HG03097 (cell line): ENCODE data around the gene CYP4F12.

Experiments used
- ATAC-seq: cut with Tn5 transposase; IDR thresholded peaks from one replicate; pipeline ENCODE4 v1.9.1; 2021; ENCODE audit not compliant: unreplicated experiment, low FRiP score

CYP4F12 gene, protein sequence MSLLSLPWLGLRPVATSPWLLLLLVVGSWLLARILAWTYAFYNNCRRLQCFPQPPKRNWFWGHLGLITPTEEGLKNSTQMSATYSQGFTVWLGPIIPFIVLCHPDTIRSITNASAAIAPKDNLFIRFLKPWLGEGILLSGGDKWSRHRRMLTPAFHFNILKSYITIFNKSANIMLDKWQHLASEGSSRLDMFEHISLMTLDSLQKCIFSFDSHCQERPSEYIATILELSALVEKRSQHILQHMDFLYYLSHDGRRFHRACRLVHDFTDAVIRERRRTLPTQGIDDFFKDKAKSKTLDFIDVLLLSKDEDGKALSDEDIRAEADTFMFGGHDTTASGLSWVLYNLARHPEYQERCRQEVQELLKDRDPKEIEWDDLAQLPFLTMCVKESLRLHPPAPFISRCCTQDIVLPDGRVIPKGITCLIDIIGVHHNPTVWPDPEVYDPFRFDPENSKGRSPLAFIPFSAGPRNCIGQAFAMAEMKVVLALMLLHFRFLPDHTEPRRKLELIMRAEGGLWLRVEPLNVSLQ

DNA sequence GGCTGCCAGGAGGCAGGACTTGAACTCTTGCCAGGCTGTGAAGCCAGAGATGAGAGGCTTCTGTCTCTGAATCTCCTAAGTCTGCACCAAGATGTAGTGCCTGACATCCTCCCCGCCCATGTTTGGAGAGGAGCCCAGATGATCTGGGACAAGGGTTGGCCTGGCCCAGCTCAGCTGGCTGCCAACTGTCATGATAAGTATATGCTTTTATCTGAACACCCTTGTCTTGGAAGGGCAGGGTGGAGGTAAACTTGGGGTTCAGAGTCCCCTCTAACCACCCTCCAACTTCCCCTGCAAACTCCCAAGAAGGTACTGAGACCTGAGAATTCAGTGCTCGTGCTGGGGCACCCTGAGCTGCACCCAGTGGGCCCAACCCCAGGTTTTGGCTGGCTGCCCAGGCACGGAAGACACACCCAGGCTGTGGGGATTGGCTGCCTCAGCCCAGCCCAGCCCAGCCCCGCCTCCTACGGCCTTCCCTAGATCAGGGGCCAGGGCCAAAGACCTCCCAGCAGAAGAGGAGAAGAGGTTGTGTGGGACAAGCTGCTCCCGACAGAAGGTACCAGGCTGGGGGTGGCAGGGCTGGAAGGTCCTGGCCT, at the start of gene CYP4F12:
Gene CYP4F12, plus strand, starts transcription at position 508 of the 596 bp plus-strand sequence. CDS start 443 bp downstream, outside the sequence.
- ATAC-seq: no peak

DNA sequence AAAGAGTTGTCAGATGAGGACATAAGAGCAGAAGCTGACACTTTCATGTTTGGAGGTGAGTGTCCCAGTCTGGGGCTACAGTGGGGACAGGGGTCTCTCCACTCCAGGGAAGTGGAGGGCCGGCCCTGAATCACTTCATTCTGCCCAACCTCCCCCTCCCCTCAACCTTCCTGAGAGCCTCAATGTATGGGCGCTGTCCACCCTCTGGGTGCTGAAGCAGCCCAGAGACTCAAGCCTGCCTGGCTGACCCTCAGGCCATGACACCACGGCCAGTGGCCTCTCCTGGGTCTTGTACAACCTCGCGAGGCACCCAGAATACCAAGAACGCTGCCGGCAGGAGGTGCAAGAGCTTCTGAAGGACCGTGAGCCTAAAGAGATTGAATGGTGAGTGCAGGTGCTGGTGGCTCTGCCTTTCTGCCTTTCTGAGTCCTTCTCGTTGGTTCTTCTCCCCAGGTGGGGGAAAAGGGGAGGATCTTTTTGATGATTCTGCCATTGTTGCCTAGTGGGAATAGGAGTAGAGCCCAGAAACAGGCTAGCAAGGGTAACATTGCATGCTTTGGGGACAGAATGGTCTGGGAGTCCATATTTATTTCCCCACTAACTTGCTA, 49.1 kb upstream of the CYP4F12 start:
- ATAC-seq: no peak

DNA sequence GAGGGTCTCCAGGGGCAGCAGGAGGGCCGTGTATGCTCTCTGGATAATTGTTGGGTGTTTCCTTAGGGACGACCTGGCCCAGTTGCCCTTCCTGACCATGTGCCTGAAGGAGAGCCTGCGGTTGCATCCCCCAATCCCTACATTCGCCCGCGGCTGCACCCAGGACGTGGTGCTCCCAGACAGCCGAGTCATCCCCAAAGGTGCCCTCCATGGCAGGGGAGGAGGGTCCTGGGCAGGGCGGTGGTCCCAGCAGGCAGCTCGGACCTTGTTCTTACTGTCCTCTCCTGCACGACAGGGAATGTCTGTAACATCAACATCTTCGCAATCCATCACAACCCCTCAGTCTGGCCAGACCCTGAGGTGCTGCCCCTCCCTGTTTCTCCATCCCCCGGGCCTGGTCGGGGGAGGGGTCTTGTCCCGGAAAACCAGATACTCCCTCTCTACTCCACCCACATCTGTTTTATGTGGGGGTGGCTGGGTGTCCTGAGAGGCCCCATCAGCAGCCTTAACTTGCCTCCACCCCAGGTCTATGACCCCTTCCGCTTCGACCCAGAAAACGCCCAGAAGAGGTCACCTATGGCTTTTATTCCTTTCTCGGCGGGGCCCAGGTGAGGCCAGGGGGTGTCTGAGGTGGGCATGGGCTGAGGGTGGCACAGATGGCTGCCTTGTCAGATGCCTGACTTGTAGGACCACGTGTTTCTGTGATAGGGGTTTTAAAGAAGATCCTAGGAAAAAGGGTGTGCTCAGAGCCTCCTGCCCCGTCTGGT, 44.5 kb upstream of the CYP4F12 start:
- ATAC-seq: no peak

DNA sequence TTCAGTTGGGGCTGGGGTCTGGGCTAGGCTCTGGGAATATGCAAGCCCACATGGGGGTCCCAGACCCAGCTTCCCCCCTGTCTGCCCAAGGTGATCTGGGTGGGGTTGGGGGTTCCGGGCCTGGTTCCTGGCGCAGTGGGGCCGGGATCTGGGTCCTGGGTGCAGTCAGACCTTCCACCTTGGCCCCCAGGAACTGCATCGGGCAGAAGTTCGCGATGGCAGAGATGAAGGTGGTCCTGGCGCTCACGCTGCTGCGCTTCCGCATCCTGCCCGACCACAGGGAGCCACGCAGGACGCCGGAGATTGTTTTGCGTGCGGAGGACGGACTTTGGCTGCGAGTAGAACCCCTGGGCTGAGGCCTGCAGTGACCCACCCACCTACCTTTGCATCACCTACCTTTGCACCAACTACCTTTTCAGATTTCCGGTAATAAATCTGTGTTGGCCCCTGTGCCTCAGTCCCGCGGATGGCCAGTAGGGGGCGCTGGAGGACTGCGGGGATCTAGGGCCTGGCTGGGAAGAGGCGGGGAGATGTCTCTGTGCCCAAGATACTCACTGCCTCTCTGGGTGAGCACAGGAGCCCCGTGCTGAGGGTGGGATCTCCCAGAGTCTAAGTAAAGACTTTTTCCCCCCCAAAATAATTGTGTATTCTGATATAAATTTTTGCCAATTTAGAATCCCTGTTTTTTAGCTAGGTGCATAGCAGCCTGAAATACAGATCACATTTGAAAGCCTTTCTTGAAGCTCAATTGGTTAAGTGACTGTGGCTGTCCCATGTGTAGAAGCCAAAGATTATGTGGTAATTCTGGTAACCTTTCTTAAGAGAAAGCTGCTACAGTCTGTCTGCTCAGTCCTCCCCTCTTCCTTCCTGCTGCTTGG, 43.6 kb upstream of the CYP4F12 start:
- no peak for ATAC-seq

DNA sequence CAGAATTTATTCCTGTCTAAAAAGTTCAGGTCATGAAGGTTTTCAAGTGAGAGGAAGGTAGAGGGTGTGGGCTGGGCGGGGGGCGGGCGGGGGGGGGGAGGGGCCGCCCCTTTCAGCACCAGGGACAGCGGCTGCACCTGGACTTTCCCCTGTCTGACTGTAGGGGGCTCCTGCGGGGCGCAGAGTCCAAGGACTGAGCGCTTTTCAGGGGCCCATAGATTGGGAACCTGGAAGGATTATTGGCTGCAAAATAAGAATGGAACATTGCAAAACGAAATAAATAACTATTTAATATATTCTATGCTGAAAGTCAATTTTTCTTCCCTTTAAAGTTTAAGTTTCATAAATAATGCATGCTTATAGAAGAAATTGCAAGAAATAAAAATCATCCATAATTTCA, 41.1 kb upstream of the CYP4F12 start:
- ATAC-seq: no peak

DNA sequence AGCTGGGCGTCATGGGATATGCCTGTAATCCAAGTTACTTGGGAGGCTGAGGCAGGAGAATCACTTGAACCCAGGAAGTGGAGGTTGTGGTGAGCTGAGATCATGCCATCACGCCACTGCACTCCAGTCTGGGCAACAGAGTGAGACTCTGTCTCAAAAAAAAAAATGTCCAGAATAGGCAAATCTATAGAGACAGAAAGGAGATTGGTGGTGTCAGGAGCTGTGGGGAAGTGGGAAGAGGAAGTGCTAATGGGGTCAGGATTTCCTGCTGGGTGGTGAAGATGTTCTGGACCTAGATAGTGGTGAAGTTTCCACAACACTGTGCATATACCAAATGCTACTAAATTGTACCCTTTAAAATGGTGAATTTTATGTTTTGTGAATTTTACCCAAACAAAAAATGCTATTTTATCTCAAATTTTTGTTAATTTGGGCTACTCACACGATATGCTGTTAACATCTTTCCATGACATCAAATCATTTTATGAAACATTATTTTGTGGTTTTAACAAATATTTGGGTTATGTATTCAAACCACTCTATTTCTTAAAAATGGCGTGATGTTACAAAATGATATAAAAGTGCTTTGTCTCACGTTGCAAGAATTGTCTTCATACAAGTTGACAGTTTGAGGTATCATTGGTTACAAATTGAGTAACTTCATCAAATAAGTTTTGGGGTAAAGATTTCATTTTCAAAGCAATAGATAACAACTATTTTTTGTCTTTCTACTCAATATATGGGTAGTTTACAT, 39.6 kb upstream of the CYP4F12 start:
- no peak for ATAC-seq

DNA sequence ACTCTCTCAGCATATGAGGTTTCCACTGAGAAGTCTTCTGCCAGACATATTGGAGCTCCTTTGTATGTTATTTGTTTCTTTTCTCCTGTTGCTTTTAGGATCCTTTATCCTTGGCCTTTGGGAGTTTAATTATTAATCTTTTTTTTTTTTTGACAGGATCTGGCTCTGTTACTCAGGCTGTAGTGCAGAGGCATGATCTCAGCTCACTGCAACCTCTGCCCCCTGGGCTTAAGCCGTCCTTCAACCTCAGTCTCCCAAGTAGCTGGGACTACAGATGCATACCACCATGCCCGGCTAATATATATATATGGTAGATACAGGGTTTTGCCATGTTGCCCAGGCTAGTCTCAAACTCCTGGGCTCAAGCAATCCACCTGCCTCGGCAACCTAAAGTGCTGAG, 38.8 kb upstream of the CYP4F12 start:
- no peak for ATAC-seq

DNA sequence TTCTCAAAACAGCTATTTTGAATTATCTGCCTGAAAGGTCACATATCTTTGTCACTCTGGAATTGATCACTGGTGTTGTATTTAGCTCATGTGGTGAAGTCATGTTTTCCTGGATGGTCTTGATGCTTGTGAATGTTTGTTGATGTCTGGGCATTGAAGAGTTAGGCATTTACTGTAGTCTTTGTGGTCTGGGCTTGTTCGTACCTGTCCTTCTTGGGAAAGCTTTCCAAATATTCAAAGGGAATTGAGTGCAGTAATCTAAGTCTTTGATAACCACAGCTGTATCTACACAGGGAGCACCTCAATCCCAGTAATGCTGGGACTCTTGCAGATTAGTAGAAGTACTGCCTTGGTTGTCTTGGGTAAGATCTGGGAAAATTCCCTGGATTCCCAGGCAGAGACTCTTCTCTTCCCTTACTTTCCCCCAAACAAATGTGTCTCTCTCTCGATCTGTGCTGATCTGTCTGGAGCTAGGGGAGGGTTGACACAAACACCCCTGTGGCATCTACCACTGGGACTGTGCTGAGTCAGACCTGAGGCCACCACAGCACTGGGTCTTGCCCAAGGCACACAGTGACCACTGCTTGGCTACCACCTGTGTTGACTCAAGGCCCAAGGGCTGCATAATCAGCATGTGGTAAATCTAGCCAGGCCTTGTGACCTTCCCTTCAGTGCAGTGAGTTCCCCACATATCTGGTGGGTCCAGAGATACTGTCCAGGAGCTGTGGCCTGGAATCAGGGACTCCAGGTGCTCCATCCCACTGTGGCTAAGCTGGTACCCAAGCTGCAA, 37.7 kb upstream of the CYP4F12 start:
- no peak for ATAC-seq

DNA sequence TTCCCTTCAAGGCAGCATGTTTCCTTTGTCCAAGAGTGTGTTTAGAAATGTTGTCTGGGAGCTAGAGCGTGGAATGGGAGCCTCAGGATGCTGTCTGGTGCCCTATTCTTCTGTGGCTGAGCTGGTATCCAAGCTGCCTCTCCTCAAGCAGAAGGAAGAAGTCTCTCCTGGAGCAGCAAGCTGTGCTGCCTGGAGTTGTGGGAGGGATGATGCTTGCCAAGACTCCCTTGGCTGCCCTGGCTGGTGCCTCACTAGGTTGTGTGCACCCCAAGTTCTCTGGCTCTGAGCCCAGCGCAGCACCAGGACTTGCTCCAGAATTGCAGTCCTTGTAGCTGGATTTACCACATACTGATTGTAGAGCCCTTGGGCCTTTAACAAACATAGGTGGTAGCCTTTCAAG, 36.9 kb upstream of the CYP4F12 start:
- ATAC-seq: no peak

DNA sequence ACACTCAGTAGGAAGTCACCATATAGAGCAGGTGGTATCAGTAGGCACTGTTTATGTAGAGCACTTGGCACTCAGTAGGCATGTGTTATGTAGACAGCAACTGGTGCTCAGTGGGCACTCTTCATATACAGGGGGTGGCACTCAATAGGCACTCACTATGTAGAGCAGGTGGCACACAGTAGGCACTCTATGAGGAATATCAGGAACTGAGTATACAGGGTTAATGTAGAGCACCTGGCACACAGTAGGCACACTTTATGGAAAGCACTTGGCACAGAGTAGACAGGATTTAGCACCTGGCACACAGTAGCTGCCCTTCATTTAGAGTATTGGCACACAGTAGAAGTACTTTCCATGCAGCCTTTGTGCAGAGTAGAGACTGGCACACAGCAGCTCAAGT, 33.3 kb upstream of the CYP4F12 start:
- no peak for ATAC-seq

DNA sequence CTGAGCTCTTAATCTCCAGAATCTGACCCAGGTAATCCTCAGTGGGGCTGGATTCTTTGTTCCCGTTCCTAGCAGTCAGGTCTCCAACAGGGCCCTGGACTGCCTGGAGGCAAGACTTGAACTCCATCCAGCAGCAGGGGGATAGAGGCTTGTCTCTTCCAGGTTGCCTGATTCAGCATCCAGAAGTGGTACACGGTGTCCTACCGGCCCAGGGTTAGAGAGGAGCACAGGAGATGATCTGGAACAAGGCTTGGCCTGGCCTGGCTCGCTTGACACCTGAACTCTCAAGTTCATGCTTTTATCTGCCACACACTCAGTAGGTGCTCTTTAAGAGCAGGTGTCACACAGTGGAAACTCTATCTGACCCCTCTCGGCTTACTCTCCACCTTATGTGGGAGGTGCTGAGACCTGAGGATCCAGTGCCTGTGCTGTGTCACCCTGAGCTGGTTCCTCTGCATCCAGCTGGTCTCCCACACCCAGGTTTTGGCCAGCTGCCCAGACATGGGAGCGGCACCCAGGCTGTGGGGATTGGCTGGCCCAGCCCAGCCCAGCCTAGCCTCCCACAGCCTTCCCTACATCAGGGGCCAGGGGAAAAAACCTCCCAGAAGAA, 32.5 kb upstream of the CYP4F12 start, which contains the start of gene CYP4F3:
Gene CYP4F3, plus strand, starts transcription at position 604 of the 610 bp plus-strand sequence. CDS start 519 bp downstream, outside the sequence.
- no peak for ATAC-seq

DNA sequence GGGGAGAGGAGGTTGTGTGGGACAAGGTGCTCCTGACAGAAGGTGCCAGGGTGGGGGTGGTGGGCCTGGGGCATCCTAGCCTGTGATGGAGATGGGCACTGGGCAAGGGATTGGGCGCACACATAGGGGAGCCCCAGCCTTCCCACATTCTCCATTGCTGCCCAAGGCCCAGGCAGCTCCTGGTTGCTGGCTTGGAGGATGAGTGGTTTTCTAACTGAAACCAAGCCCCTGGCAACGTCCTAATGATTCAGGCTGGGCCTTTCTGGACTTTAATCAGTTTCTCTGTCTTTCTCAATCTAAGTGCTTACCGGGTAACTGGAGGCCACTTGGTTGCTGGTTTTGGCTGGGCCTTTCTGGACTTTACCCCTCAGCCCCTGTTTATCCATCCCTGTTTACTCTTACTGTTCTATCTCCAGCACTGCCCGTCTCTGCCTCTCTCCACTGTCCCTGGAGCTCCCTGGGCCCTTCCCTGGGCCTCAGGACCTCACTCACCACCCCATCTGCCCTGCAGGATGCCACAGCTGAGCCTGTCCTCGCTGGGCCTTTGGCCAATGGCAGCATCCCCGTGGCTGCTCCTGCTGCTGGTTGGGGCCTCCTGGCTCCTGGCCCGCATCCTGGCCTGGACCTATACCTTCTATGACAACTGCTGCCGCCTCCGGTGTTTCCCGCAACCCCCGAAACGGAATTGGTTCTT, 31.8 kb upstream of the CYP4F12 start:
- ATAC-seq: no peak

DNA sequence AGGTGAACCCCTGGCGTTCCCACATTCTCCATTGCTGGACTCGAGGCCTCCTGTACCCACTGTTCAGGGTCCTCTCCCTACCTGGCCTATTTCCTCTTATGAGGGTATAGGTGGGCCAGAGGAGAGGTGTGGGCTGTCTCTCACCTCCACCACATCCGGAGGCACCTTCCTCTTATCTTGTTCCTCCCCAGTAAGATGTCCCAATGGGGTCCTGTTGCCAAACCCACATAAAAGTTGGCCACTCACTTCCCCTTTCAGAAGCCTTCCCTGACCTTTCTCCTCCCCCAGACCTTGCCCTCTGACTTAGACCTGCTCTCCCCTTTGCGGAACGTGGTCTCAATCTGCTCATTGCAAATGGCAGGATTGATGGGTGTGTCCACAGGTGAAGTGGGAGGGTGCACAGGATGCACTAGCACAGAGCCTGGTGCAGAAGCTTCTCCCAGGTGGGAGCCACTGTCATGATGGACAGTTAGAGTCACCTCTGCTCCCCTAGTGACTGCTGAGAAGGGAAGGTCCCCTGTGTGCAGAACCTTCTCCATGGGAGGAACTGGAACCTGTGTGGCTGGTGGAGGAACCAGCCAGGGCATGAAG, 30.9 kb upstream of the CYP4F12 start:
- no peak for ATAC-seq

DNA sequence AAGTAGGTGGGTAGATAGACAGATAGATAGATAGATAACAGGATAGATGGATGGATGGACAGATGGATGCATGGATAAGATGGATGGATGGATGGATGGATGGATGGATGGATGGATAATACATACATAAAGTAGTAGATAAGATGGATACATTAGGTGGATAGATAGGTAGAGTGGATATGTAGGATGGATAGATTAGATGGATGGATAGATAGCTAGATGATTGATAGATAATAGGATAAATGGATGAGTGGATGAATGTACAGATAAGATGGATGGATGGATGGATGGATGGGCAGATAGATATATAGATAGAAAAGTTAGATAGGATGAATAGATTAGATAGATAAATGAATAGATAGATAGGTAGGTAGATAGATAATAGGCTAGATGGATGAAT, 30.1 kb upstream of the CYP4F12 start:
- ATAC-seq: no peak

DNA sequence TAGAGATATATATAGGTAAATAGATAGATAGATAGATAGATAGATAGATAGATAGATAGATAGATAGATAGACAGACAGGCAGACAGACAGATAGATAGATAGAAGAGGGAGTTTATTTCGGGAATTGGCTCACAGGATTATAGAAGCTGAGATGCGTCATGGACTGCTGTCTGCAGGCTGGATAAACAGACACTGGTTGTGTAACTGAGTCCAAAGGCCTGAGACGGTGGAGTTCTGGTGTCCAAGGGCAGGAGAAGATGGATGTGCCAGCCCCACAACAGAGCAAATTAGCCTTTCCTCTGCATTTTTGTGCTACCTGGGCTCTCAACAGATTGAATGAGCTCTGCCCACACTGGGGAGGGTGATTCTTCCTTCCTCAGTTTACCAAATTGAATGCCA, 29.5 kb upstream of the CYP4F12 start:
- ATAC-seq: no peak

DNA sequence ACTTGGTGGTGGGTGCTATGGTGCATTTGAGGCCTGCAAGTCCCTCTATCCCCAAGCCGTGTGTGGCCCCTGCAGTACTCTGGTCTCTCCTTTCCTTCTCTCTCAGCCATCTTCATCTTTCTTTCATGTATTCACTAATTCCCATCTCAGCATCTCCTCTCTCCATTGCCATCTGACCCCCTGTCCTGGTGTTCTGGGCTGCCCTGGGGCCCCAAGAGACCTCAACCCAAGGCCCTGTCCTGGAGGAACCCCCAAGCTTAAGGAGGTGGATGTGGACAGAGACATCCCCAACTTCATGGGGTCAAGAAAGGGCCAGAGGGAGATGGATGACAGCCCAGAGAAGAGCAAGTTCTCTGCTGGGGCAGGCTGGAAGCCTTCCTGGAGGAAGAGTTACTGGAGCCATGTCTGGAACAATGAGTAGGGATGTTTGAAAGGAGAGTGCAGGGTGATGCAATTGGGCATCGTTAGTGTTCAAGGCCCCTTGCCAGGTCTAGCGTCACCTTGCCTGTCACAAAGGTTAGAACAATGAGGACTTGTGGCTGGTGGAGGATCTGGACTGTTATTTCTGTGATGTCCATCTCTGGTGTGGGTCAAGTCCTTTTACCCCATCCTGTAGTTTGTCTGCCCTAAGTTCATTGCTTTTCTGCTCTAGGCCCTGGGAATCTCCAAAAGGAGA, 28.7 kb upstream of the CYP4F12 start:
- no peak for ATAC-seq
